Measurements from ENCODE around the gene TMEM204.
A peak's percentile ranks its signal among the peaks of the same experiment; 100 is the strongest.

The TMEM204 gene

GRCh38 chr16:1505912-1506311 lies 27.6 kb upstream of the TMEM204 start (continued):
- no peak for TF ChIP-seq ZNF202 (tag by site-specific recombination; IDR thresholded peaks at IDR 0.05; ENCODE audit: borderline replicate concordance)

GRCh38 chr16:1506494-1507213 lies 26.8 kb upstream of the TMEM204 start:
- H3K4me3 ChIP-seq (ENCODE audit: low read depth, low read length): no peak overlapping the region
- H3K4me1 ChIP-seq (ENCODE audit: control insufficient read depth, insufficient read depth, low read length): no peaks in the 10 kb centered on the region
- H3K27ac ChIP-seq (ENCODE audit: extremely low read depth, low read depth, low read length): no peak overlapping the region
- peaks cover 10 to 79% of the 10 kb centered on the region in 2 experiments; a peak in 2 of 3 replicates for H3K36me3 ChIP-seq (ENCODE audit: control insufficient read depth in 2 of 2, insufficient read depth in 1 of 2, low read length in 2 of 2)
- ChIA-PET POLR2A (no interaction called here), CTCF (no interaction called here)
- H3K9me3 ChIP-seq (ENCODE audit: control insufficient read depth, insufficient read depth, low read depth, low read length): no peaks in the 10 kb centered on the region
- TF ChIP-seq ZNF704 (tag by site-specific recombination; IDR thresholded peaks at IDR 0.05) (no peak), ZNF654 (tag by site-specific recombination; IDR thresholded peaks at IDR 0.05; ENCODE audit: low read depth) (no peak), MEIS1 (CRISPR knock-in tag; IDR thresholded peaks at IDR 0.05; ENCODE audit: borderline replicate concordance) (no peak), SP2 (tag by site-specific recombination; IDR thresholded peaks at IDR 0.05) (no peak)

- no peak overlapping the region for H3K27ac ChIP-seq (ENCODE audit: extremely low read depth, low read depth, low read length)
- ChIA-PET CTCF (no interaction called here), POLR2A (no interaction called here)
- H3K4me1 ChIP-seq (ENCODE audit: control insufficient read depth, insufficient read depth, low read length): no peaks in the 10 kb centered on the region
- TF ChIP-seq ZNF221 (tag by site-specific recombination; IDR thresholded peaks at IDR 0.05; ENCODE audit: borderline replicate concordance) (no peak), ZFHX2 (tag by site-specific recombination; conservative IDR thresholded peaks at IDR 0.05) (peak; percentile 53), FEZF1 (tag by site-specific recombination; IDR thresholded peaks at IDR 0.05) (no peak), KLF1 (tag by site-specific recombination; IDR thresholded peaks at IDR 0.05) (peak; percentile 99)
- peaks cover 5 to 62% of the 10 kb centered on the region in 2 experiments; a peak in 2 of 3 replicates for H3K36me3 ChIP-seq (ENCODE audit: control insufficient read depth in 2 of 2, insufficient read depth in 1 of 2, low read length in 2 of 2)
- H3K4me3 ChIP-seq (ENCODE audit: low read depth, low read length): no peak overlapping the region
- H3K9me3 ChIP-seq (ENCODE audit: control insufficient read depth, insufficient read depth, low read depth, low read length): no peaks in the 10 kb centered on the region
Observed at GRCh38 chr16:1508494-1509187, 24.8 kb upstream of the TMEM204 start.

- Histone ChIP-seq H3K9me3 (ENCODE audit: control insufficient read depth, insufficient read depth, low read depth, low read length) (no peaks in the 10 kb centered on the region), H3K4me3 (ENCODE audit: low read depth, low read length) (no peak overlapping the region), H3K27ac (ENCODE audit: extremely low read depth, low read depth, low read length) (no peak overlapping the region), H3K36me3 (ENCODE audit: control insufficient read depth in 2 of 2, insufficient read depth in 1 of 2, low read length in 2 of 2) (peaks cover 0 to 60% of the 10 kb centered on the region in 2 experiments; a peak in 1 of 3 replicates), H3K4me1 (ENCODE audit: control insufficient read depth, insufficient read depth, low read length) (no peaks in the 10 kb centered on the region)
- ChIA-PET CTCF (no interaction called here), POLR2A (no interaction called here)
- TF ChIP-seq ZNF202 (tag by site-specific recombination; IDR thresholded peaks at IDR 0.05; ENCODE audit: borderline replicate concordance) (no peak), ZNF670 (tag by site-specific recombination; IDR thresholded peaks at IDR 0.05; ENCODE audit: low read depth) (no peak), ZNF391 (tag by site-specific recombination; IDR thresholded peaks at IDR 0.05; ENCODE audit: borderline replicate concordance, low read depth) (no peak), ZBTB48 (tag by site-specific recombination; IDR thresholded peaks at IDR 0.05) (no peak), TSHZ1 (tag by site-specific recombination; IDR thresholded peaks at IDR 0.05; ENCODE audit: borderline replicate concordance) (no peak), ZBTB1 (tag by site-specific recombination; IDR thresholded peaks at IDR 0.05) (no peak), ZNF621 (tag by site-specific recombination; IDR thresholded peaks at IDR 0.05) (no peak), ZNF629 (tag by site-specific recombination; IDR thresholded peaks at IDR 0.05) (no peak), ZNF311 (tag by site-specific recombination; IDR thresholded peaks at IDR 0.05; ENCODE audit: borderline replicate concordance) (no peak), REST (tag by site-specific recombination; IDR thresholded peaks at IDR 0.05) (no peak)
Observed at GRCh38 chr16:1509307-1510221, 23.9 kb upstream of the TMEM204 start.
